Effector memory CD4-positive, alpha-beta T cell (primary cell): Measurements from ENCODE around the gene ZNF467.

Source experiments
- DNase-seq, 3 donors: peaks; one replicate each; pipeline ENCODE4 v3.0.0-alpha.2; 2020
- H3K27ac ChIP-seq: 2 replicates; pipeline ENCODE4 v1.7.0; 2013; ENCODE audit warnings: mild to moderate bottlenecking, low read length, moderate library complexity; ENCODE audit not compliant: insufficient read depth, poor library complexity, severe bottlenecking
- H3K27me3 ChIP-seq: replicated peaks from 2 replicates; pipeline ENCODE4 v1.7.0; 2013; ENCODE audit warnings: mild to moderate bottlenecking, low read length; ENCODE audit not compliant: insufficient read depth, control insufficient read depth, poor library complexity, severe bottlenecking
- H3K36me3 ChIP-seq: 2 replicates; pipeline ENCODE4 v1.7.0; 2013; ENCODE audit warnings: mild to moderate bottlenecking, low read length, moderate library complexity; ENCODE audit not compliant: control insufficient read depth, insufficient read depth
- H3K4me1 ChIP-seq: 2 replicates; pipeline ENCODE4 v1.7.0; 2013; ENCODE audit warnings: low read length, mild to moderate bottlenecking; ENCODE audit not compliant: control insufficient read depth, insufficient read depth, poor library complexity, severe bottlenecking
- H3K4me3 ChIP-seq: 2 replicates; pipeline ENCODE4 v1.7.0; 2013; ENCODE audit warnings: low read length, low read depth, mild to moderate bottlenecking; ENCODE audit not compliant: insufficient read depth, poor library complexity, severe bottlenecking
- H3K9me3 ChIP-seq: 2 replicates; pipeline ENCODE4 v1.7.0; 2013; ENCODE audit warnings: mild to moderate bottlenecking, low read length, moderate library complexity; ENCODE audit not compliant: control insufficient read depth

Gene ZNF467

GRCh38 chr7:149750122-149750845 is 23.1 kb downstream of the ZNF467 start:
- Histone ChIP-seq H3K9me3 (no peaks in the 10 kb centered on the region), H3K27ac (no peak overlapping the region), H3K27me3 (no peaks in the 10 kb centered on the region), H3K4me3 (no peak overlapping the region), H3K36me3 (no peaks in the 10 kb centered on the region), H3K4me1 (no peaks in the 10 kb centered on the region)
- DNase-seq, result no peak

GRCh38 chr7:149748076-149748874 is 25.1 kb downstream of the ZNF467 start:
- H3K4me3 ChIP-seq, result no peak overlapping the region
- no peaks in the 10 kb centered on the region for H3K27me3 ChIP-seq
- DNase-seq, result no peak
- no peaks in the 10 kb centered on the region for H3K9me3 ChIP-seq
- H3K27ac ChIP-seq, result no peak overlapping the region
- H3K4me1 ChIP-seq, result no peaks in the 10 kb centered on the region
- H3K36me3 ChIP-seq, result no peaks in the 10 kb centered on the region

GRCh38 chr7:149743476-149744255 is 29.7 kb downstream of the ZNF467 start:
- Histone ChIP-seq H3K4me3 (no peak overlapping the region), H3K27ac (no peak overlapping the region), H3K27me3 (peaks cover 3% of the 10 kb centered on the region), H3K9me3 (no peaks in the 10 kb centered on the region), H3K36me3 (no peaks in the 10 kb centered on the region), H3K4me1 (peaks cover 10% of the 10 kb centered on the region)
- DNase-seq, result no peak

GRCh38 chr7:149742075-149742701 is 31.2 kb downstream of the ZNF467 start:
- peak; percentile 20 to 33 (median 21) for DNase-seq
- Histone ChIP-seq H3K36me3 (no peaks in the 10 kb centered on the region), H3K4me3 (no peak overlapping the region), H3K4me1 (peaks cover 10% of the 10 kb centered on the region), H3K27me3 (peaks cover 3% of the 10 kb centered on the region), H3K9me3 (no peaks in the 10 kb centered on the region), H3K27ac (no peak overlapping the region)

GRCh38 chr7:149741629-149742028 is 31.8 kb downstream of the ZNF467 start:
- no peaks in the 10 kb centered on the region for H3K9me3 ChIP-seq
- H3K4me1 ChIP-seq, result peaks cover 10% of the 10 kb centered on the region
- H3K36me3 ChIP-seq, result no peaks in the 10 kb centered on the region
- no peak overlapping the region for H3K4me3 ChIP-seq
- no peak for DNase-seq
- H3K27me3 ChIP-seq, result peaks cover 3% of the 10 kb centered on the region
- H3K27ac ChIP-seq, result no peak overlapping the region

- H3K4me3 ChIP-seq, result no peak overlapping the region
- DNase-seq, result no peak
- H3K27me3 ChIP-seq, result no peaks in the 10 kb centered on the region
- peaks cover 7% of the 10 kb centered on the region for H3K4me1 ChIP-seq
- no peaks in the 10 kb centered on the region for H3K9me3 ChIP-seq
- peaks cover 16% of the 10 kb centered on the region for H3K36me3 ChIP-seq
- H3K27ac ChIP-seq, result no peak overlapping the region
Measured at GRCh38 chr7:149736478-149737360, 36.7 kb downstream of the ZNF467 start.

- Histone ChIP-seq H3K27me3 (no peaks in the 10 kb centered on the region), H3K36me3 (peaks cover 21% of the 10 kb centered on the region), H3K27ac (no peak overlapping the region), H3K4me1 (peaks cover 6% of the 10 kb centered on the region), H3K9me3 (no peaks in the 10 kb centered on the region), H3K4me3 (no peak overlapping the region)
- DNase-seq, result no peak
Measured at GRCh38 chr7:149735779-149736477, 37.5 kb downstream of the ZNF467 start.

- Histone ChIP-seq H3K4me3 (no peak overlapping the region), H3K9me3 (no peaks in the 10 kb centered on the region), H3K36me3 (peaks cover 21% of the 10 kb centered on the region), H3K27me3 (no peaks in the 10 kb centered on the region), H3K4me1 (peaks cover 6% of the 10 kb centered on the region), H3K27ac (no peak overlapping the region)
- DNase-seq, result no peak
Measured at GRCh38 chr7:149735181-149735602, 38.2 kb downstream of the ZNF467 start.

GRCh38 chr7:149734791-149735075 is 38.7 kb downstream of the ZNF467 start:
- H3K9me3 ChIP-seq, result no peaks in the 10 kb centered on the region
- H3K27me3 ChIP-seq, result no peaks in the 10 kb centered on the region
- peaks cover 24% of the 10 kb centered on the region for H3K36me3 ChIP-seq
- no peak for DNase-seq
- H3K27ac ChIP-seq, result no peak overlapping the region
- peaks cover 6% of the 10 kb centered on the region for H3K4me1 ChIP-seq
- no peak overlapping the region for H3K4me3 ChIP-seq
